Measurements from ENCODE around the gene TCF3. TPM values are rescaled to one million over a fixed set of nuclear protein-coding genes. Genes with fewer than 3 reads are reported as not detected.

The TCF3 gene
- total RNA-seq, 2 experiments from 2014 or later = 84.8 to 86.7 TPM

GRCh38 chr19:1655131-1655981 lies 2.9 kb upstream of the TCF3 start:
- H3K4me1 Mint-ChIP-seq (ENCODE audit: low read depth) = peaks cover 7% of the 10 kb centered on the region
- DNase-seq = no peak
- no peaks in the 10 kb centered on the region for H3K9me3 Mint-ChIP-seq
- H3K27ac Mint-ChIP-seq = no peak overlapping the region
- H3K36me3 Mint-ChIP-seq (ENCODE audit: low read depth) = no peaks in the 10 kb centered on the region
- CTCF ChIA-PET = no interaction called here
- H3K4me3 Mint-ChIP-seq = no peak overlapping the region
- intact Hi-C loops (cut with micrococcal nuclease) = no loop called here
- H3K27me3 Mint-ChIP-seq (ENCODE audit: low read depth) = no peaks in the 10 kb centered on the region

- Mint-ChIP-seq H3K4me3 (peak overlapping the region; percentile 34), H3K36me3 (ENCODE audit: low read depth) (no peaks in the 10 kb centered on the region), H3K9me3 (no peaks in the 10 kb centered on the region), H3K27ac (no peak overlapping the region), H3K27me3 (ENCODE audit: low read depth) (no peaks in the 10 kb centered on the region), H3K4me1 (ENCODE audit: low read depth) (peaks cover 16% of the 10 kb centered on the region)
- DNase-seq = no peak
- intact Hi-C loops (cut with micrococcal nuclease) = loop anchor here (5.0 kb wide), 2 partner anchors 247 to 443 kb away; partner anchors contain the start of genes DAZAP1, IZUMO4 and MOB3A
- CTCF ChIA-PET = interaction anchor here (0.8 kb wide), 1 partner anchor 172 kb away, joined by 3 read pairs; no protein-coding TSS in a partner anchor
These were observed 1.9 kb upstream of the TCF3 start for GRCh38 chr19:1654178-1654792.

GRCh38 chr19:1653300-1653628 lies 849 bp upstream of the TCF3 start:
- Mint-ChIP-seq H3K27me3 (ENCODE audit: low read depth) (no peaks in the 10 kb centered on the region), H3K36me3 (ENCODE audit: low read depth) (no peaks in the 10 kb centered on the region), H3K27ac (peak overlapping the region; percentile 89), H3K4me3 (peak overlapping the region; percentile 75), H3K4me1 (ENCODE audit: low read depth) (peaks cover 19% of the 10 kb centered on the region), H3K9me3 (no peaks in the 10 kb centered on the region)
- CTCF ChIA-PET = interaction anchor here (0.6 kb wide), 1 partner anchor 128 kb away, joined by 3 read pairs; no protein-coding TSS in a partner anchor
- no peak for DNase-seq
- intact Hi-C loops (cut with micrococcal nuclease) = loop anchor here (2.0 to 5.0 kb wide), 3 partner anchors 162 to 444 kb away; partner anchors contain the start of genes DAZAP1, IZUMO4, MOB3A and PCSK4

GRCh38 chr19:1651568-1652291 lies 685 bp downstream of the TCF3 start:
- H3K4me1 Mint-ChIP-seq (ENCODE audit: low read depth) = peaks cover 19% of the 10 kb centered on the region
- peak overlapping the region; percentile 85 for H3K27ac Mint-ChIP-seq
- H3K4me3 Mint-ChIP-seq = peak overlapping the region; percentile 82
- CTCF ChIA-PET = interaction anchor here (1.2 to 1.3 kb wide), 2 partner anchors 20 to 143 kb away, joined by 3 read pairs; no protein-coding TSS in a partner anchor
- H3K9me3 Mint-ChIP-seq = no peaks in the 10 kb centered on the region
- peak; percentile 58 for DNase-seq
- no peaks in the 10 kb centered on the region for H3K27me3 Mint-ChIP-seq (ENCODE audit: low read depth)
- intact Hi-C loops (cut with micrococcal nuclease) = loop anchor here (1.0 to 5.0 kb wide), 5 partner anchors 46 to 446 kb away; partner anchors contain the start of genes DAZAP1, IZUMO4, MBD3 and MOB3A
- H3K36me3 Mint-ChIP-seq (ENCODE audit: low read depth) = no peaks in the 10 kb centered on the region

- H3K4me1 Mint-ChIP-seq (ENCODE audit: low read depth) = peaks cover 19% of the 10 kb centered on the region
- peaks cover 3% of the 10 kb centered on the region for H3K36me3 Mint-ChIP-seq (ENCODE audit: low read depth)
- CTCF ChIA-PET = interaction anchor here (0.7 to 1.3 kb wide), 4 partner anchors 18 to 144 kb away, joined by 3 read pairs; no protein-coding TSS in a partner anchor
- H3K27ac Mint-ChIP-seq = peak overlapping the region; percentile 85
- no peaks in the 10 kb centered on the region for H3K9me3 Mint-ChIP-seq
- intact Hi-C loops (cut with micrococcal nuclease) = loop anchor here (1.0 to 5.0 kb wide), 3 partner anchors 59 to 446 kb away; partner anchors contain the start of genes DAZAP1, IZUMO4, MBD3 and MOB3A
- DNase-seq = peak; percentile 58
- peak overlapping the region; percentile 82 for H3K4me3 Mint-ChIP-seq
- no peaks in the 10 kb centered on the region for H3K27me3 Mint-ChIP-seq (ENCODE audit: low read depth)
These were observed 1.5 kb downstream of the TCF3 start for GRCh38 chr19:1650650-1651567.

GRCh38 chr19:1649706-1650649 lies 2.4 kb downstream of the TCF3 start:
- DNase-seq = no peak
- CTCF ChIA-PET = interaction anchor here (0.5 to 1.2 kb wide), 5 partner anchors 19 to 105 kb away, joined by 3 to 4 read pairs (median 3); no protein-coding TSS in a partner anchor
- Mint-ChIP-seq H3K36me3 (ENCODE audit: low read depth) (peaks cover 3% of the 10 kb centered on the region), H3K4me3 (peak overlapping the region; percentile 82), H3K4me1 (ENCODE audit: low read depth) (peaks cover 19% of the 10 kb centered on the region), H3K27ac (peak overlapping the region; percentile 62), H3K27me3 (ENCODE audit: low read depth) (no peaks in the 10 kb centered on the region), H3K9me3 (no peaks in the 10 kb centered on the region)
- intact Hi-C loops (cut with micrococcal nuclease) = loop anchor here (5.0 kb wide), 2 partner anchors 243 to 447 kb away; partner anchors contain the start of genes DAZAP1, IZUMO4 and MOB3A

GRCh38 chr19:1648920-1649541 lies 3.4 kb downstream of the TCF3 start:
- Mint-ChIP-seq H3K9me3 (no peaks in the 10 kb centered on the region), H3K36me3 (ENCODE audit: low read depth) (peaks cover 3% of the 10 kb centered on the region), H3K4me1 (ENCODE audit: low read depth) (peaks cover 19% of the 10 kb centered on the region), H3K27ac (no peak overlapping the region), H3K4me3 (no peak overlapping the region), H3K27me3 (ENCODE audit: low read depth) (no peaks in the 10 kb centered on the region)
- intact Hi-C loops (cut with micrococcal nuclease) = no loop called here
- CTCF ChIA-PET = interaction anchor here (1.0 to 1.1 kb wide), 2 partner anchors 23 to 59 kb away, joined by 3 read pairs; no protein-coding TSS in a partner anchor
- DNase-seq = no peak

GRCh38 chr19:1648459-1648849 lies 4.0 kb downstream of the TCF3 start:
- no peak for DNase-seq
- peaks cover 19% of the 10 kb centered on the region for H3K4me1 Mint-ChIP-seq (ENCODE audit: low read depth)
- CTCF ChIA-PET = no interaction called here
- H3K9me3 Mint-ChIP-seq = no peaks in the 10 kb centered on the region
- peaks cover 3% of the 10 kb centered on the region for H3K36me3 Mint-ChIP-seq (ENCODE audit: low read depth)
- H3K4me3 Mint-ChIP-seq = no peak overlapping the region
- H3K27me3 Mint-ChIP-seq (ENCODE audit: low read depth) = no peaks in the 10 kb centered on the region
- no peak overlapping the region for H3K27ac Mint-ChIP-seq
- intact Hi-C loops (cut with micrococcal nuclease) = no loop called here

- no peak for DNase-seq
- Mint-ChIP-seq H3K4me3 (no peak overlapping the region), H3K9me3 (no peaks in the 10 kb centered on the region), H3K4me1 (ENCODE audit: low read depth) (peaks cover 19% of the 10 kb centered on the region), H3K27me3 (ENCODE audit: low read depth) (no peaks in the 10 kb centered on the region), H3K27ac (no peak overlapping the region), H3K36me3 (ENCODE audit: low read depth) (peaks cover 5% of the 10 kb centered on the region)
- CTCF ChIA-PET = no interaction called here
- intact Hi-C loops (cut with micrococcal nuclease) = no loop called here
These were observed 4.6 kb downstream of the TCF3 start for GRCh38 chr19:1647501-1648458.
